ENCODE results near the gene GCGR.

DNA sequence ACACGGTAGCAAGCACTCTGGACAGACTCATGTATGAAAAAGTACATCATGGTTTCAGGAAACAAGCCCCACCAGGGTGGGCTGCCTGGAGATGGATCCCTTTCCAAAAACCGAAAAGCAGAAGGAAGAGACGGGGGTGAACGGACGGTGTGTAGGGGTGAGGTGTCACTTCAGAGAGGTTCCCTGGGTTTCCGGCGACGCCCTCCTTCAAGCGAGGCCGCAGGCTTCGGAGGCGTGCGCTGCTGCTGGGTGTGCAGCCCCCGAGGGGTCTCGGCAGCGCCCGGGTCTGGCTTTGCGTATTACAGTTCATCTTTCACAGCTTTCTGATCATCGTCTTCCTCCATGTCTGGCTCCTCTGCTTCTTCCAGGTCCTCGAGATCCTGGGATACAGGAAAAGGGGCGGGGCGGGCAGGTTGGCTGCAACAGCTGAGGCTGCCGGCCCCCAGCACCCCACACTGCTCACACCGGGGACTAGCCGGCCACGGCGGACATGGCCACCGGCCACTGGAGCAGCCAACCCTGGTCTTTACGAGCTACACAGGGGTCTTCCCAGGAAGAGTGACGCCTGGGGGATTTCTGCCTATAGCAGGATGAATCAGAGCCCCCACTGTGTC is 39.9 kb downstream of the GCGR start:
- TF ChIP-seq POLR2A (IDR thresholded peaks at IDR 0.05) (no peak), POLR2AphosphoS5 (IDR thresholded peaks at IDR 0.05) (no peak), EP300 (IDR thresholded peaks at IDR 0.05) (no peak)
- TF ChIP-seq, protein P1, sequence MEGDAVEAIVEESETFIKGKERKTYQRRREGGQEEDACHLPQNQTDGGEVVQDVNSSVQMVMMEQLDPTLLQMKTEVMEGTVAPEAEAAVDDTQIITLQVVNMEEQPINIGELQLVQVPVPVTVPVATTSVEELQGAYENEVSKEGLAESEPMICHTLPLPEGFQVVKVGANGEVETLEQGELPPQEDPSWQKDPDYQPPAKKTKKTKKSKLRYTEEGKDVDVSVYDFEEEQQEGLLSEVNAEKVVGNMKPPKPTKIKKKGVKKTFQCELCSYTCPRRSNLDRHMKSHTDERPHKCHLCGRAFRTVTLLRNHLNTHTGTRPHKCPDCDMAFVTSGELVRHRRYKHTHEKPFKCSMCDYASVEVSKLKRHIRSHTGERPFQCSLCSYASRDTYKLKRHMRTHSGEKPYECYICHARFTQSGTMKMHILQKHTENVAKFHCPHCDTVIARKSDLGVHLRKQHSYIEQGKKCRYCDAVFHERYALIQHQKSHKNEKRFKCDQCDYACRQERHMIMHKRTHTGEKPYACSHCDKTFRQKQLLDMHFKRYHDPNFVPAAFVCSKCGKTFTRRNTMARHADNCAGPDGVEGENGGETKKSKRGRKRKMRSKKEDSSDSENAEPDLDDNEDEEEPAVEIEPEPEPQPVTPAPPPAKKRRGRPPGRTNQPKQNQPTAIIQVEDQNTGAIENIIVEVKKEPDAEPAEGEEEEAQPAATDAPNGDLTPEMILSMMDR (IDR thresholded peaks at IDR 0.05), result no peak
